Stimulated activated CD8-positive, alpha-beta memory T cell treated with anti-CD3 and anti-CD28 coated beads, Interleukin-7, amount 100 ng/mL, for 48 hours (primary cell): ENCODE data around the gene ANKRD11.
"Not testable (repeated sequence)": the region's sequence is repeated elsewhere in the genome, so short reads cannot be mapped to it uniquely, and the experiment has no call there.

ENCODE experiments used
- DNase-seq, 2 donors: peaks; one replicate each; pipeline ENCODE4 v3.0.0-alpha.2; 2020; ENCODE audit warnings: low read depth in 1 of 2; ENCODE audit errors: extremely low read depth in 1 of 2

The ANKRD11 gene

DNA sequence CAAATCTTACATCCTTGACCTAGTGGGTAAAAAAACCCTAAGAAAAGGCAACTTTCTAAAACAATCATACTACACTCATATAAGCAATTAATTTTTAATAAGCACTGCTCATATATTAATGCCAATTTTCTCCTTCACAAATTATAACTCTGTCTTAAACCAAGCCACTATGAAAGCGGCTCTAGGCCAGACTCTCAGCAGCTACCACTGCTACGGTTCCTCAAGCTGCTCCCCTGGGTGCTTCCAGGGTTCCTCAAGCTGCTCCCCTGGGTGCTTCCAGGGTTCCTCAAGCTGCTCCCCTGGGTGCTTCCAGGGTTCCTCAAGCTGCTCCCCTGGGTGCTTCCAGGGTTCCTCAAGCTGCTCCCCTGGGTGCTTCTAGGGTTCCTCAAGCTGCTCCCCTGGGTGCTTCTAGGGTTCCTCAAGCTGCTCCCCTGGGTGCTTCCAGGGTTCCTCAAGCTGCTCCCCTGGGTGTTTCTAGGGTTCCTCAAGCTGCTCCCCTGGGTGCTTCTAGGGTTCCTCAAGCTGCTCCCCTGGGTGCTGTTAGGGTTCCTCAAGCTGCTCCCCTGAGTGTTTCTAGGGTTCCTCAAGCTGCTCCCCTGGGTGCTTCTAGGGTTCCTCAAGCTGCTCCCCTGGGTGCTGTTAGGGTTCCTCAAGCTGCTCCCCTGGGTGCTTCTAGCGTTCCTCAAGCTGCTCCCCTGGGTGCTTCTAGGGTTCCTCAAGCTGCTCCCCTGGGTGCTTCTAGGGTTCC is 35.8 kb downstream of the ANKRD11 start:
- DNase-seq = not testable (repeated sequence)

DNA sequence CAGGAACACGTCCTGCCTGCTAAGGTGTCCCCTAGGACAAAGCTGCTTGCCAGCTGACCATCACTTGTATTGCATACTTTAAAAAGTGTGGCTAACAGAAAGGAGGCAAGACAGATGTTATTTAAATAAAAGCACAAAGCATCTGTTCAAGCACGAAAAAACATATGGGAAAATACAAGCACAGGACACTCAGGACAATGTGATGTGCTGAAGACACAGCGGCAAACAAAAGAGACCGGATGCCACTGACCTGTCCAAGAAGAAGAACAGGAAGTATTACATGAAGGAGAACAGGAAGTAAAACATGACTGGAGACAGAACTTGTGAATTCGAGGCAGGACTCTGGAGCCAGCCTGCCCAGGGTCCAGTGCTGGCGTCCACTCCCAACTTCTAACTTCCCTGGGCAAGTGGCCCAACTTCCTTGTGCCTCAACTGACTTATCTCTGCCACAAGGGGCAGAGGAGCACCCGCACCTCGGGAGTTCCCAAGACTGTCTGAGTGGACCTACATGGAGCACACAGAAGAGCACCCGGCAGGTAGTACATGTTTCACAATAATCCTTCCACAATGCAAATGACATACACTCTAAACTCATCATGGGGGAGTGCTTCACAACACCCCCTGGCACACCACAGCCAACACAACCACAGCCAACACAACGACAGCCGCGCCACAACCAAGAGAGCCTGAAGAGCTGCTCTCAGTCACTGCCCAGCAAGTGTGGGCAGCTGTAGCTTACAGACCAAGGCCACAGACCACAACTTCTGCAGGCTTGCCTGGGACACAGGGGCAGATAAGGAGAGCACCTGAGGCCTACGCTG is 36.6 kb downstream of the ANKRD11 start:
- no peak for DNase-seq

DNA sequence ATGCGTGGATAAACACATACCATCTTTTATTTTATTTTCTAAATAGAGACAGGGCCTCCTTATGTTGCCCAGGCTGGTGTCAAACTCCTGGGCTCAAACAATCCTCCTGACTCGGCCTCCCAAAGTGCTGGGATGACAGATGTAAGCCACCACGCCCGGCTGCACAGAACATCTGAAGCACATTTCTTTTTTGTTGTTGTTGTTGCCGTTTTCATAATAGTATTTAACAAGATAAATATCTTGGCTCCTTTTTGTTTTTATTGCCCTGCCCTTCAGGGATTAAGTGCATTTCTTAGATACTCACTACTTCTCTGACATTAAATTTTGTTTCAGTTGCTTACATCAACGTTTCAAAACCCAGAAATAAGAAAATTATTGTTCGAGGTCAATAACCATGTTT is 37.4 kb downstream of the ANKRD11 start:
- no peak for DNase-seq

DNA sequence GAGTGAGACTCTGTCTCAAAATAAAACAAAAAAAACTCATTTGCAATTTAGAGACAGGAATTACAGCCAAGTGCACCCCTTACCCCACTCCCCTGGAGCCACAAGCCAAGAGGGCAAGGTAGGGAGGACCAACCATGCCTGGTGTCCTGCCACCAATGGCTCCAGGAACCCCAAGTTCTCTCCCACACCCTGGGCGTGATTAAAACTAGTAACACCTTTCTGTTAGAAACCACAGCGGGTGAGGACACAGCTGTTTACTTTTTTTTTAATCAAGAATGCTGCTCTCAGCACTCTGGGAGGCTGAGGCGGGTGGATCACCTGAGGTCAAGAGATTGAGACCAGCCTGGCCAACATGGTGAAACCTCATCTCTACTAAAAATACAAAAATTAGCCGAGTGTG is 38.1 kb downstream of the ANKRD11 start:
- no peak for DNase-seq

DNA sequence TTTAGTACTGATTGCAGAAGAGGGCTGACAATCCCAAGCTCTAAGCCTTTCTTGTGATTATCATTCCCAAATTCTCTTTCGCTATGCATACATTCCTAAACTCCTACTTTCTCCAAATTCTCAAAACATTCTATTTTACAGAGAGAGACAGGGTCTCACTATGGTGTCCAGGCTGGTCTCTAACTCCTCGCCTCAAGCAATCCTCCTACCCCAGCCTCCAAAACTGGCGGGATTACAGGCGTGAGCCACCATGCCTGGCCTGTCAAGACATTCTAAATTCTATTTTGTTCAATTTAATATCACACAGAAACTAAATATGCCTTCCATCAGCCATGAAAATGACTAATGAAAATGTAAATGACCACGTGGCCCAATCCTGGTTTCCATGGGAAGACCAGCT is 39.8 kb downstream of the ANKRD11 start:
- DNase-seq = no peak

DNA sequence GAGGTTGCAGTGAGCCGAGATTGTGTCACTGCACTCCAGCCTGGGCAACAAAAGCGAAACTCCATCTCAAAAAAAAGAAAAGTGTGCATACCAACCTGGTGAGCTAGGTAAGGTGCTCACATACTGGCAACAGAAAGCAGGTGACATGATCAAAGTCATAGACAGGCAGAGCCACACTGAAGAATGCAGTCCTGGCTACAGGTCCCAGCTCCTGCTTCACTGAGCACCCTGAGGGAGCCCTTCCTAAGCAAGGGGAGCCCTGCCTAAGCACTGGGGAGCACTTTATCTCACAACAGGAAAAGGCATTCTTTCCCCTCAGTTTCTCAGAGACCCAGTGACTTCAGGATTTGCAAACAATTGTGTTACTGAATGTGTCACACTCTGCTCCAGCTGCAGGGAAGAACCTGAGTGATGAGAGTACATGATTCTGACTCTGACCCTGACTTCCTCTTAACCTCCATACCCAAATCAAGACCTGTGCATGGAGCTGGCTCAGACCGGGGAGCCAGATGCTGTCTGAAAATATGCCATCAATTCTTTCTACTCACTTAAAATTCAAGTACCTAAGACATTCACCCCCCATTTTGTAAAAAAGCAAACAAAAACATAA is 40.5 kb downstream of the ANKRD11 start:
- no peak for DNase-seq

DNA sequence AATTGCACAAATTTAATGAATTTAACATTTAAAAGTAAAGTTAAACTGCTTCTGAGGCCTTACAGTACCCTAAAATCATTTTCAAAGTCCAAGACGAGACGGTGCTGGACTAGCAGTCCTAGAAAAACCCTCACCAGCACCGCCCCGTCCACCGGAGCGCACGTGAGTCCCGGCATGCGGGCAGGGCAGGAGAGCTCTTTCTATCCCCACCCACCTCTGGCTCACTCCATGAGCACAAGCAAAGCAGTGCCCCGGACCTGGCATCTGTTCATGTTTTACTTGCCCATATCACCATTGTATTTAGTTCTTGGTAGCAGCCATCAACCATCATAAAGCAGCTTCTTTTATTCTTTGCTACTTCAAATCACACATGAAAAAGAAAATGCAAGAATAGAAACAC is 41.7 kb downstream of the ANKRD11 start:
- DNase-seq = no peak

DNA sequence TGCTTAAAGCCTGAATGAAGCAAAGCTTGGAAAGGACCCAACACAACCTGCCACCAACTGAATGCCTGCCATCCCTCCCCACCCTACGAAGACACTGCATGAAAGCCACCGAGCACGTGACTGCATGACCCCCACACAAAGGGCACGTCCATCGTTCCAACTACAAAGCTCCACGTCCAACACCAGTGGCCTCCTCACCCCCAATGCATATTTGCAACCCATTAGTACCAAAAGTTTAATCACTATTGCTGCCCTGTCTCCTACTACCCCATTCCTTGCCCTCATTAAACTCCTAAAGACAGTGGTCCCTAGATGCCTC is 43.4 kb downstream of the ANKRD11 start:
- DNase-seq = no peak

DNA sequence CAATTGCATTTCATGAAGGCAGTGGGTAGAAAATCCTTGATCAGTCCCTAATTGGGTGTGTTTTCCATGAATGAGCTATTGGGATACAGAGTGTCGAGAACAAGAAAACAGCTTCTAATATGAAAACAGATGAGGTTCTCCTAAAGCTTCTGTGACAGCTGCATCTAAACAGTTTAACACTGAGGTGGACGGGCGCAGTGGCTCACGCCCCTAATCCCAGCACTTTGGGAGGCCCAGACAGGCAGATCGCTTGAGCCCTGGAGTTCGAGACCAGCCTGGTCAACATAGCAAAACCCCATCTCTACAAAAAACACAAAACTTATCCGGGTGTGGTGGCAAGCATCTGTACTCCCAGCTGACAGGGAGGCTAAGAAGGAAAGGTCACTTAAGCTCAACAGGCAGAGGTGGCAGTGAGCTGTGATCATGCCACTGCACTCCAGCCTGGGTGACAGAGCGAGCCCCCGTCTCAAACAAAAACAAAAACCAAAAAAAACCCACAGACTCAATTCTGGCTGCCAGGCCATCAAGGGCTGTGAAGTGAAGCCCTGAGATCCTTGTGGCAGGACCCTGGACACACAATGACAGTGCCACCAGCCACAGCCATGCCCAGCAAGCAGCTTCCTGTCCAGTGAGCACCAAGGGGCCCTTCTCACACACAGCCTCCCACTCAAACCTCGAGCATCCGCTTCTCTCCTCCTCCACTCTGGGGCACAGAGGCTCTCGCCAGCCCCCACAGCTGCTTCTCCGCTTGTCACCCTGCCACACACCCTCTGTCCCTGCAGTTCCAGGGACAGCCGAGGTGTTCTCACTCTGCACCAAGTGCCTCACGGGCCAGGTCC is 44.0 kb downstream of the ANKRD11 start:
- DNase-seq = peak in 1 of 2 donors; percentile 22

DNA sequence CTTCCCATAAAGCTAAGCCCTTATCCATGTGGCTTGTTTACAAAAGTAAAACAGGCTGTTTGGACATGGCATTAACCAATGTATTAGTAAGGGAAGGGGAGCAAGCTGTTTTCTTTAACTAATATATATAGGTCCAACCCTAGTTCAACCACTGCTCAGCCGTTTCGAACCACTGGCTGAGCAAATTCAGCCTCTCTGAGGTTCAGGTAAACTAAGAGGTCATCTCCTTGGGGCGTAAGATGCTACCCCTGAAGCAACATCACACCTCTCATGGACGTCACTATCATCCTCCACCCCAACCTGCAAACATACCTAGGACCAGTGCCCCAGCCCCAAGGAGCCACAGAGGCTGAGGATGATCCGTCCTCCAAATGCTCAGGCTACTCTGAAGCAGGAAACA is 45.2 kb downstream of the ANKRD11 start:
- no peak for DNase-seq

DNA sequence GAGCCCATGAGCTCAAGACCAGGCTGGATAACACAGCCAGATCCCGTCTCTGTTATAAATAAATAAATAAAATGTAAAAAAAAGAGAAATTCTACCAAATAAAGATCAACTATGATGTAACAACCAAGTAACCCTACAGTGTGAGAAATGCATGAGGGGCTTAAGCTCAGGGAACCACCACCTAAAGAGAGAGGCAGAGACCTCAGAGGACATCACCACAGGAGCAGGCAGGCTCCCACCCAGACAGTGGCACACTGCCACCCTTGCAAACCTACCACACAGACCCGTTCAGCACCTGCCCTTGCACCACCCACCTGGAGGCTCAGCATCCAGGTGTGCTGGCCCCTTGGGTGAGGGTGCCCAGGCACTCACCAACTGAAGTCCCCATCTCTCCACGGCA is 45.6 kb downstream of the ANKRD11 start:
- DNase-seq = no peak

DNA sequence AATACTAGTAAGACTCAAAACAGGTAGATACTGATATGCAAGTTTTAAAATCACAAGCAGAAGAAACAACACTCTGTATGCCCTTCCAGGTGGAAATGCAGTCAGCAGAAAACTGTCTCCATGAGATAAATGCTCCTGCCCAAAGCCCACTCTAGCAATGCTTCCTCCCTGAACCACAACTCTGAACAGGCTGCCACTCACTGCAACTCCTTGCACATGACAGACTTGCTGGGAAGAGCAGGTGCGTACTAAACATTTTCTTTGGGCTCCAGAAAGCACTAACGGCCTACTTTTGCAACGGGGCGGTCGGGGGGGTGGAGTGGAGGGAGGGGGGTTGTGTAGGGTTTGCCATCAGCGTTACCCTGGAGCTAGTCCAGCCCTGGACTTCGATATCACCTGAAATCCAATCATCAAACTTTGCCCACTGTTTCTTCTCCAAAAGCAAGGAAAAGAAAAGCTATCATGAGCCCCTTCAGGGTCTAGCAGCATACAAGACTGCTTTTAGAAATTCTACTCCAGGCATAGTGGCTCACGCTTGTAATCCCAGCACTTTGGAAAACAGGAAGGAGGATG is 46.1 kb downstream of the ANKRD11 start:
- DNase-seq = no peak

DNA sequence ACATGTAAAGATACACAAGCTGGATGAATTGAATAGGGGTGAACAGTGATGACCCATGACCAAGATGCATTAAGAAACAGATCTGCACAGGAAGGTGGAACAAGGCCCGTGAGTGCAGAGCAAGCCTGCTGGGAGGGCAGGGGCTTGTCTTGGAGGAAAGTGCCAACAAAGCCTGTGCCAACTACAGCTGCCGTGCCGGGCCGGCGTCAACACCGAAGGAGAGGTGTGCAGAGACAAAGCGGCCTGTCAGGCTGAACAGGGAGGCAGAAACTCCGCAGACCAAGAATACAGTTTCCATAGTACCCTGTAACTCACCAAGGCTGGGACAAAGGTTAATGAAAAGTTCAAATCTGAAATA is 46.7 kb downstream of the ANKRD11 start:
- no peak for DNase-seq

DNA sequence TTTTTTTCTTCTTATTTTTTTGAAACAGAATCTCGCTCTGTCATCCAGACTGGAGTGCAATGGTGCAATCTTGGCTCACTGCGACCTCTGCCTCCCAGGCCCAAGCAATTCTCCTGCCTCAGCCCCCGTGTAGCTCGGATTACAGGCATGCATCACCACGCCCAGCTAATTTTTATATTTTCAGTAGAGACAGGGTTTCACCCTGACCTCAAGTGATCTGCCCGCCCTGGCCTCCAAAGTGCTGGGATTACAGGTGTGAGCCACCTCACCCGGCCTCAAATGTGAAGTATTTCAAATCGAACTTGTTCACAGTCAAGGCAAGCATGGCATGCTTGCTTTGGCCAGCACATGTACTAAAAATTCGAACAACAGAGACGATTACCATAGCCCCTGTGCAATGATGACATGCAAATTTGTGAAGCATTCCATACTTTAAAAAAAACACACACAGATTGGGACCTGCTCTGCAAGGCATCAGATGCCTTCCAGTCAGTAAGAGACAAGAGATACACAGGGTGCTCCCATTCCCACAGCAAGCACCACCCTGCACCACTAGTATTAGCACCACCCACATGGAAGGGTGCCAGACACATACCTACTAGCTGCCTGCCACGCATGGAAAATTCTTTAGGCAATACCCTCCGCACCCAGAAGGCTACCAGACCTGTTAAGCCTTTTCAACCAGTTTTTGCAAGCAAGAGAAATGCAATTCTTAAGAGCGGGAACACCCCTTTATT is 47.2 kb downstream of the ANKRD11 start:
- DNase-seq = no peak

DNA sequence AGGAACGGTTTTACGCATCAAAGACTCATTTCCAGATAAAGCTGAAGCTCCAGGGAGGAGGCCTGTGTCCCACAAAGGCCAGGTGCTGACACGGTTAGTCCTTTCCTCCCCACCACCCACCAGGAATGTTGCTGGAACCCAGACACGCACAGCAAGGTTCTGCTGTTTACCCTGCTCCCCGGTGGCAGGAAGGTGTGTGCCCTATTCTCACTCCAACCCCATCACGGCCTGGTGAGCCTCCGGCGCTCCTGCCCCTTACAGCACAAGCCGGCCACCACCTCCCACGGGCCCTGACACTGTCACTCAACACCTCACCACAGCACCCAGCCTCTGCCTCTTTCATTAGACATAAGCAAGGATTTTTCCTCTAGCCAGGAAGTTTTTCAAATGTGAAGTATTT is 47.8 kb downstream of the ANKRD11 start:
- no peak for DNase-seq

DNA sequence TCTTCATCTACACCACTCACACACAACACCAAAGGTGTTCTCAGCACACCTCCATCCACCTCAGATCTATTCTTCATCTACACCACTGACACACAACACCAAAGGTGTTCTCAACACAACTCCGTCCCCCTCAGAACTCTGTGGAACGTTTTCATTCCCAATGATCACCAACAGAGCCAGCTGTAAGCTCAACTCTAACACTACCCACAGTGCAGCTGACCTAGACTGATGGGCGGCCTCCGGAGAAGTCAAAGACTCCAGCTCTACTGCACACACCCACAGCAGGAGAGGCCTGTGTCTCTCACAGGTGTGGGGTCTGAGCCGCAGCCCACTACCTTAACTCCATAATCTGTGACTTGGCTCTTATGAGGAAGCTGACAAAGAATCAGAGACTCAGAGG is 50.7 kb downstream of the ANKRD11 start:
- no peak for DNase-seq

DNA sequence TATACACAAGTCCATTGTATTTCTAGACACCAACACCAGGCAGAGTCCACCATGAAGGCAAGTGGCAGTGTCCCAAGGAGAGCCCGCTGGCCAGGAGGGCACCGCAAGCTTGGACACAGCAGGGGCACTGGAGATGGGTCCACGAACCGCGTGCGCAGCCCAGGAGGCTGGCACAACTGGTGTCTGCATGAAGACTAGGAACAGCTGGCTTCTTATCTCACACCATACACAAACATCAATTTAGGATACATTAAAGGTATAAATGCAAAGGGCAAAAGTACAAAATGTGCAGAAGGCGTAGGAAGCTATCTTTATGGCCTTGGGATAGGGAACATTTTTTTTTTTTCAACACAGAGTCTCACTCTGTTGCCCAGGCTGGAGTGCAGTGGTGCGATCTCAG is 52.4 kb downstream of the ANKRD11 start:
- DNase-seq = no peak

DNA sequence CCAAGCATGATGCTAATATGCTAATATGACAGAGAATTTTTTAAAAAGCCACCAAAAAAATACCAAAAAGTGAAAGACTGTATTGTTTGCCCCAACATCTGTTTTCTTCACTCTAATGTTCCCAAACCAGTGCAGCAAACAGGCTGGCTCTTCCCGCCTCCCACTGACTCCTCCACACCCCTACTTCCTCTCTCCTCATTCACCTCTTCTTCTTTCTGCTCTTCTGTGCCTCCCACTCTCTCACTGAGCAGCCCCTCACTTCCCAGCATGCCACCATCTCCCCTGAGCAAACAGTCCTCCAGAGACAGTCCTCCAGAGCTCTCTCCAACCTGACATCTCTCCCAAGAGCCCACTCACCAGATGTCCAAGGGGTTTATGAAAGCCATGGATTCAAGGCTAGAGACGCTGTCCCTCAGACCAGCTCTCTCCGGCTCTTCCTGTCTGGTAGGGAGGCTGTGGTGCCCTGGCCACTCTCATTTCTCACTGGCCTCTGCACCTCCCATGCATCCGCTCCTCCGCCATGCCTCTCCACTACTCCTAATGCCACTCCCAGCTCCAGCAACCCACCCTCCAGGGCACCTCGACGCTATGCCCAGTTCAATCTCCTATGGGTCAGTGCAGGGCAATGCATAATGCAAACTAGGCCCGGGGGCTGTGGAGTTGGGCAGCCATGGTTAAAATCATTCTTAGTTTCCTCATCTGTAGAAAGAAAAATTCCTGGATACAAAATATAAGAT is 52.9 kb downstream of the ANKRD11 start:
- no peak for DNase-seq

DNA sequence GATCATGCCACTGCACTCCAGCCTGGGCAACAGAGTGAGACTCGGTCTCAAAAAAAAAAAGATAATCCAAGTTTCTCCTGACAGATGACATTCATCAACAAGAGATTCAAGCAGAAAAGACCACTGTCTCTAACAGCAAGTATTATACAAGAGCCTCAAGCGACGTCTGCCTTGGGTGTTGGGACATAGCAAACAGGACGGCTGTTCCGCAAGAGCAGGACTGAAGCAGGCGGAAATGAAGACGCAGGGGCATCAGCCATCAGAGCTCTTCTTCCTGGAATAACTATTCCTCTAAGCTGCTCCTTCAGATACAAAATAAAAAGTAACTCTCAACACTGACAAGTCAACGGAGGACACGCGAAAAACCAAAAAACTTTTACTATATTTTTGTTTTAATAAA is 54.0 kb downstream of the ANKRD11 start:
- DNase-seq = no peak

DNA sequence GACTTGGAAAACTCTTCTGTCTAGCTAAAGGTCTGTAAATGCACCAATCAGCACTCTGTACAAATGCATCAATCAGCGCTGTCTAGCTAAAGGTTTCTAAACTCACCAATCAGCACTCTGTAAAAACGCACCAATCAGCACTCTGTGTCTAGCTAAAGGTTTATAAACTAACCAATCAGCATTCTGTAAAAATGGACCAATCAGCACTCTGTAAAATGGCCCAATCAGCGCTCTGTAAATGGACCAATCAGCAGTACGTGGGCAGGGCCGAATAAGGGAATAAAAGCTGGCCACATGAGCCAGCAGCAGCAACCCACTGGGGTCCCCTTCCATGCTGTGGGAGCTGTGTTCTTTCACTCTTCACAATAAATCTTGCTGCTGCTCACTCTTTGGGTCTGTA is 55.3 kb downstream of the ANKRD11 start:
- not testable (repeated sequence) for DNase-seq
